GM21360 (cell line): ENCODE measurements around the gene ATXN1.
"Not testable (repeated sequence)": the region's sequence is repeated elsewhere in the genome, so short reads cannot be mapped to it uniquely, and the experiment has no call there.

ENCODE experiments used
- ATAC-seq: cut with Tn5 transposase; IDR thresholded peaks from one replicate; pipeline ENCODE4 v1.9.1; 2021; ENCODE audit warnings: mild to moderate bottlenecking, moderate library complexity; ENCODE audit not compliant: unreplicated experiment

Gene ATXN1

GRCh38 chr6:16404456-16404855, 356.8 kb downstream of the ATXN1 start:
- no peak for ATAC-seq

- no peak for ATAC-seq
Observed at GRCh38 chr6:16403831-16404230, 357.4 kb downstream of the ATXN1 start.

GRCh38 chr6:16402581-16402900, 358.7 kb downstream of the ATXN1 start:
- ATAC-seq, result no peak

- no peak for ATAC-seq
Observed at GRCh38 chr6:16400248-16400760, 361.0 kb downstream of the ATXN1 start.

- ATAC-seq, result no peak
Observed at GRCh38 chr6:16399695-16400094, 361.6 kb downstream of the ATXN1 start.

- no peak for ATAC-seq
Observed at GRCh38 chr6:16399158-16399557, 362.1 kb downstream of the ATXN1 start.

- ATAC-seq, result no peak
Observed at GRCh38 chr6:16398587-16398986, 362.7 kb downstream of the ATXN1 start.

GRCh38 chr6:16397623-16398022, 363.6 kb downstream of the ATXN1 start:
- no peak for ATAC-seq

GRCh38 chr6:16396497-16397319, 364.6 kb downstream of the ATXN1 start:
- ATAC-seq, result no peak

GRCh38 chr6:16394632-16395031, 366.6 kb downstream of the ATXN1 start:
- ATAC-seq, result no peak

- no peak for ATAC-seq
Observed at GRCh38 chr6:16393326-16393725, 367.9 kb downstream of the ATXN1 start.

GRCh38 chr6:16392010-16392409, 369.2 kb downstream of the ATXN1 start:
- no peak for ATAC-seq

GRCh38 chr6:16391451-16391912, 369.8 kb downstream of the ATXN1 start:
- no peak for ATAC-seq

GRCh38 chr6:16390909-16391450, 370.3 kb downstream of the ATXN1 start:
- ATAC-seq, result not testable (repeated sequence)

GRCh38 chr6:16389642-16390041, 371.6 kb downstream of the ATXN1 start:
- ATAC-seq, result no peak

GRCh38 chr6:16388488-16388887, 372.8 kb downstream of the ATXN1 start:
- ATAC-seq, result no peak

GRCh38 chr6:16386057-16386456, 375.2 kb downstream of the ATXN1 start:
- ATAC-seq, result no peak

GRCh38 chr6:16383607-16384206, 377.6 kb downstream of the ATXN1 start:
- ATAC-seq, result no peak

- not testable (repeated sequence) for ATAC-seq
Observed at GRCh38 chr6:16381968-16382367, 379.3 kb downstream of the ATXN1 start.

- ATAC-seq, result no peak
Observed at GRCh38 chr6:16380220-16380809, 380.9 kb downstream of the ATXN1 start.

- ATAC-seq, result not testable (repeated sequence)
Observed at GRCh38 chr6:16378360-16378759, 382.9 kb downstream of the ATXN1 start.

- ATAC-seq, result no peak
Observed at GRCh38 chr6:16377470-16377869, 383.8 kb downstream of the ATXN1 start.
